EH (cell line): ENCODE data around the gene TNNT2.

Source experiments
- DNase-seq: peaks from one replicate; pipeline ENCODE4 v3.0.0-alpha.2; 2015; ENCODE audit warnings: low read depth

TNNT2 gene

DNA sequence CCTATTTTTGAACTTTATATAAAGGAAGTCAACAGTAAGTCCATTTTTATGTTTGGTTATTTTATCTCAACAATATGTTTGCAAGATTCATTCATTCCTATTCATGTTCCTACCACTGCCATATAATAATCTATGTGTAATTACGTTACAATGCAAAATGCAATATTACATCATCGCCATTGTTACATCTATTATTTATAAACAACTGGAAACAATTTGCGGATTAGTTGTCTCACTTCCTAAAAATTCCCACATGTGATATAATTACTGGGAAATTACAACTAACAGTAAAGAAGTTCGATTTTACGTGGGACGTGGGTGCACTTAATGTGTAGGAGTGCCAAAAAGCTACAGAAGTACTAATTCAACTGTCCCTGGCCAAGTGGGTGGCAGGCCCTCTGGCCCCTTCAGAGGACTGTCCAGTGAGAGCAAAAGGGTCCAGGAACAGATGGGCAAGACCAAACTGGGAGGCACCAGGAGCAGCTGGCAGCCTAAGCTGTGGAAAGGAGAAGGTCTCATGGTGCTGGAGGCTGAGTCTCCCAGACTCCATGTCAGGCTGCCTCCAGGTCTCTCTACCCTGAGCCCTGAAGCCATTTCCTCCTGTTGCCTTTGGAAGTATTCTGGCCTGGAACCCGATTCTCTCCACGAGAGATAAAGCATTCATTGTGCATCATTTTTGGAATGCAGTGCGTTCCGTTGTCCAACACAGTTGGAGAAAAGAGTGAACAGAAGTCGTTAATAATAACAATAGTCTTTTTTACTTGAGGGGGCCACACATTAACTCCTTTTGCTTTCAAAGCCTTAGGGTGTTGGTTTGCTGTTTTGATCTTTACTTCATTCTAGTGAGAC lies 42.9 kb downstream of the TNNT2 start:
- DNase-seq: peak; percentile 9

DNA sequence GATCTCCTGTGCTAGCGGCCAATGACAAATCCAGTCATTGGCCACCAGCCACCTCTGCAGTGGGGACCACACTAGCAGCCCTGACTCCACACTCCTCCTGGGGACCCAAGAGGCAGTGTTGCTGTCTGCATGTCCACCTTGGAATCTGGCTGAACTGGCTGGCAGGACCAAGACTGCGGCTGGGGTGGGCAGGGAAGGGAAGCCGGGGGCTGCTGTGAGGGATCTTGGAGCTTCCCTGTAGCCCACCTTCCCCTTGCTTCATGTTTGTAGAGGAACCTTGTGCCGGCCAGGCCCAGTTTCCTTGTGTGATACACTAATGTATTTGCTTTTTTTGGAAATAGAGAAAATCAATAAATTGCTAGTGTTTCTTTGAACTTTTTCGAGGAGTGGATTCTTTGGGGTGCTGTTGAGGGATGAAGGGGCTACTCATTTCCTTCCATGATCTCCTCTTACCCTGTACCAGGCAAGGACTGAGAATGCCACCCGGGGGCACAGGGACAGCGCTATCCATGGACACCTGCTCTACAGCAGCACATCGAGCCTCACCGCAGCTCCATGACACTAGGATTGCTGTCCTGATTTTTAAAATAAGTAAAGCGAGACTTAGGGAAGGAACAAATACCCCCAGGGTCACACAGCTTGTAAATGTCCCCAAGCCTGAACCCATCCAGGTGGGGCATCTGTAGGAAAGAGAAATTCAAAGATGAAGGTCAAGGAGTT lies 44.7 kb downstream of the TNNT2 start:
- DNase-seq: no peak

DNA sequence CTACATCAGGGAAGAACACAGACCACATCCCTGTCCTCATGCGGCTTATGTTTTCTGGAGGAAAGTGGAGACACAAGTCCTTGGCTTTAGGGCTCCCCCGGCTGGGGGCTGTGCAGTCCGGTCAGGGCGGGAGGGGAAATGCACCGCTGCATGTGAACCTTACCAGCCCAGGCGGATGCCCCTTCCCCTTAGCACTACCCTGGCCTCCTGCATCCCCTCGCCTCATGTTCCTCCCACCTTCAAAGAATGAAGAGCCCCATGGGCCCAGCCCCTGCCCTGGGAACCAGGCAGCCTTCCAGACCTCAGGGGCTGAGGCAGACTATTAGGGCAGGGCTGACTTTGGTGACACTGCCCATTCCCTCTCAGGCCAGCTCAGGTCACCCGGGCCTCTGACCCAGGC lies 45.5 kb downstream of the TNNT2 start:
- DNase-seq: no peak

DNA sequence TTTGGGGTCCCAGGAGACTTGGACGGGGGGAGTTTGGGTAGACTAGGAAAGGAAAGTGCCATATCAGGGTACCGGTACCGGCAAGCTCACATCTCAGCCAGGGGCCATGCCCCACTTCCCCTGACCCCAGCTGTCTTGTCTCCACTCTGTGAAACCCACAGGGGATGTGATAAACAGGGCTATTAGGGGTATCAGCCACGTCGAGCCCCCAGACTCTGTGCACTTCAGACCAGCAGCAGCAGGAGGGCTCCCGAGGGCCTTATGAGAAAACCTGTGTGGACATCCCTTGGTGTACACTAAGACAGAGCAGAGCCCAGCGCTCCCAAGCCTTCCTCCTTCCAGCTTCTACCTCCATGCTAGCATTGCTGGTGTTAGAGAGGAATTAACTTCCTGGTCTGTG lies 46.3 kb downstream of the TNNT2 start:
- DNase-seq: no peak

DNA sequence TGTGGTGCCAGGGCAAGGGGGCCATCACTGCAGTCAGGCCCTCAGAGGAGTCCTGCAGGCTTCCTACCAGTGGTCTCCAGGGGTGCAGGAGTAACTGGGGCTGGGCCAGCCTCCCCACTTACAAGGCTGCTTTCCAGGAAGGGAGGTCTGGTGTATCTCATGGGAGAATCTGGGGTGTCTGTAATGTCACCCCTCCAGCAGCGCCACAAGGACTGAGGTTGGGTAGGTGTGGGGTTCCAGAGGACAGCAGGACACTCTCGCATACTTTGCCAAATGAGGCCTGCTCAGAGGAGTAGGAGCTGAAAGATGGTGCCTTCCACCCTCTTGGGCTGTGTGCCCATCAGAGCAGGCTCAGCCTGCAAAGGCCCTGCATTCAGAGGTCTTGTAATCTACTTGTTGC lies 46.9 kb downstream of the TNNT2 start:
- no peak for DNase-seq

DNA sequence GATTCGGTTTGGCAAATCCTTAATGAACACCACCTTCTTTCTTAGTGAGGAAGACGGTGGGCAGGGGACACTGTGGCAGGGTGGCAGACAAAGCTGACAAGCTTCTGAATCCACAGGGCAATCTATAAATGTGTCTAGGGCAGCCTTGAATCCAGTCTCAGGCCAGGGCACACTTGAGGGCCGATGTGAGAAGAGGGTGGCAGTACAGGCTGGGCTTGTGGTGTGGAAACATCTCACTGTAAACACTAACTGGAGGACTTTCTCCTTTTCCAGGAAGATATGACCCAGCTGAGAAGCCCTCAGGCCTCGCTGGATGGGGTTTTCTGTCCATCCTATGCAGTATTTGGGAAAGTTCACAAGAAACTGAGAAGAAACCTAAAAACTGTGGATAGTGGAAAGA lies 47.7 kb downstream of the TNNT2 start:
- DNase-seq: peak; percentile 59

DNA sequence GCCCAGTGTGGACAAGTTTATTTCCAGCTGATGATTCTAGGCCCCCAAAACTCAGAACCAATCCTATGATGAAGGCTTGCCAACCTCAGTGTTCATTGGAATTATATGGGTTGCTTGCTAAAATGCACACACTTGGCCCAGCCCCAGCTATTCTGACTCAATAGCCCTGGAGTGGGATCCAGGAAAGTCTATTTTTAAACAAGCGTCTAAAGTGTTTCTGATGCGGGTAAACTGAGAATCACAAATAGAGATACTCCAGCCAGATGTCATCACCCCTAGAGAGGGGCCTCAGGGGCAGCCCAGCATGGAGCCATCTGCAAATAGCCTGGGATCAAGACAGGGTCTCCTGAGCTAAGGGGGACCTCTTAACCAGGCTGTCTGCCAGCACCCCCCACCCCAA lies 48.2 kb downstream of the TNNT2 start:
- peak; percentile 75 for DNase-seq

DNA sequence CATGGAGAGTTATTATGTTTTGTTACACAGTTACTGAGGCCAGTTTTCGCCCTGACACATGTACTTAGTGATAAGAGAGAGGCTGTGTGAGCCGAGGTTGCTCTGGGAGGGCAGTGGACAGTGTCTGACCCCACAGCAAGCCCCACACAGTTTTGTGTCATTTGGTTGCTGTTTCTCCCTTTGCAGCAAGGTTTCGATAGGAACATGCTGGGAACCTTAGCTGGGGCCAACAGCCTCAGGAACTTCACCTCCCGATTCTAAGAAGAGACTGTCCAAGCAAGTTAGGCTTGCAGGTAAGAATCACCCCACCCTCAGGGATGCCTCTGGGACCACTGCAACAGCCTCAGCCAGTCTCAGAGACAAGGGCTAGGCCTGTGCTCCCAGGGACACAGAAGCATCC lies 48.9 kb downstream of the TNNT2 start:
- DNase-seq: no peak

DNA sequence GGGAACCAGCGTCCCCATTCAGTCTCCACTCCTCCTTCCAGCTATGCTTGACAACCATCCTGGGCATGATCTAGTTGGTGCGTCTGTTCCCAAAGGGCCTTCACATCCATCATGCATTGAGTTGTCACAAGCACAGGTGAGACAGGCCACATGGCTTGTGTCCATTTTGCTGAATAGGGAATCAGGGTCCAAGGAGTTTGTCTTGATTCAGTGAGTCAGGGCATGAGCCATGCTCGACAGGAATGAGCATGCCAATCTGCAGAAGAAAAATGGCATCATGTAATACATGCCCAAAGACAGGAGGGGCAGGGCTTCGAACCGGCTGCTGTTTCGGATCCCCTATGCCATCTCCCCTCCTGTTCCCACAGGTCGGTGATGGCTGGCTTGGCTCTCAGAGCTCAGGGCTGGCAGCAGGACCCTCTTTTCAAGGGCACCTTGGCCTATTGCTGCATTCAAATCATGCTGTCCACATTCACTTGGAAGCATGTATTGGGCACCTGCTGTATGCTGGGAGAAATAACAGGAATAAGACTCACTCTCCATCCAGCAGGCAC lies 49.7 kb downstream of the TNNT2 start:
- DNase-seq: no peak

DNA sequence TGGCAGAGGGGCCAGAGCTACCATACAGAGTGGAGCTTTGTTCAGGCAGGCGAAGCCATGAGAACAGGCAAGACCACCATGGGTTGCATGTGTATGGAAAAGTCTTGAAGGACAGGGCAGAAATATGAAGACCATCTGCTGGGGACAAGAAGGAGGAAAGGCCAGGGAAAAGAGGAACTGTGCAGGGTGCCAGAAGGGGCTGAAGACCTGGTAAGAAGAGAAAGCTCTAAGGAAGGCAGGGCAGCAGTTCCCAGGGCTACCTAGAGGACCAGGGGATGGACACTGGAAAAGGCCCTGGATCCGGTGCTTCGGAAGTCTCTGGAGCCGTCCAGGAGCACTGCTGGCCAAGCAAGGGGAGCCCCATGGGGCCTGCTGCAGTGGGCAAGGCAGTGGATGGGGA lies 50.8 kb downstream of the TNNT2 start:
- DNase-seq: no peak

DNA sequence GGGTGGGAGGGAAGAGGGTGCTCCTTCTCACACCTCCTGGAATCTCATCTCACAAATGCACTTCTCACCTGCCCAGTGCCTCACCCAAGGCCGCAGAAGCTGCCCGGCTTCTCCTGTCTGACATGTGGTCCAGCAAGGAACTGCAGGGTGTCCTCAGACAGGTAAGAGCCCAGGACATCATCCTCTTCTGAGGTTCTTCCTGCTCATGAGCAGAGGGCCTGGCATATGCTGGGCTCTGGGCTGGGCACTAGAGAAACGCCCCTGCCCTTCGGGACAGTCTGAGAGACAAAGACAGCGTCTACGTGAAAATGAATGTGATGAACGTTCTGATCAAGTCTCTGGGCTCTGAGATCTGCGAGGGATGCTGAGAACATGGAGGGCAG lies 51.8 kb downstream of the TNNT2 start:
- DNase-seq: no peak

DNA sequence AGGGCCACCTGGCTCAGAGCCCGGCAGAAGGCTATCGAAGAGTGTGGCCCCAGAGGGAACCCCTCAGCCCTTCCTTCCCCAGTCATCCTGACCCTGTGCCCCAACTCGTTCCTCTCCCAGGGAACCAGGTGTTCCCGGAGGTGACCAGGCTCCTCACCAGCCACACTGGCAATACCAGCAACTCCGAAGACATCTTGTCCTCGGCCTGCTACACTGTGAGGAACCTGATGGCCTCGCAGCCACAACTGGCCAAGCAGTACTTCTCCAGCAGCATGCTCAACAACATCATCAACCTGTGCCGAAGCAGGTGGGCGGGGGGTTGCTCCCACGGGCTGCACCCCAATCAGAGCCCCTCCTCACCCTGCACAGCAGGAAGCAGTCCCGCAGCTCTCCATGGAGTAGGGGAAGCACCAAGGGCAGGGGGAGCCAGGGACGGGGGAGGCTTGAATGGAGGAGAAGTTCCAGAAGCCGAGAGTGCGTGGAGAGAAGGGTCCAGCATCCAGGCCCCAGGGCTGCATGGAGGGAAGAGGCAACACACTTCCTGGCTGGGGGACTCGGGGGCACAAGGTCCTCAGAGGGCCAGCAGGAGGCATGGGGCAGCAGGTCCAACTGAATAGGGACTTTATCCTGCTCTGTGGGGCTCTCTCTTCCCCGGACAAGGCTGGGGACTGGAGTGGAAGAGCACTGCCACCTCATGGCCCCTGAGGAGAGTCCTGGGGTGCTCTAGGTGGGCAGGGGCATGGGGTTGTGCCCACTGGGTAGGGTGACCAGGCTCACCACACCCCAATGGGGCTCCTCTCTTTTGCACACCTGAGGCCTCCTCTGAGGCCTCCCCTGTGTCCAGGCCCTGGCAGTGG lies 52.4 kb downstream of the TNNT2 start:
- no peak for DNase-seq

DNA sequence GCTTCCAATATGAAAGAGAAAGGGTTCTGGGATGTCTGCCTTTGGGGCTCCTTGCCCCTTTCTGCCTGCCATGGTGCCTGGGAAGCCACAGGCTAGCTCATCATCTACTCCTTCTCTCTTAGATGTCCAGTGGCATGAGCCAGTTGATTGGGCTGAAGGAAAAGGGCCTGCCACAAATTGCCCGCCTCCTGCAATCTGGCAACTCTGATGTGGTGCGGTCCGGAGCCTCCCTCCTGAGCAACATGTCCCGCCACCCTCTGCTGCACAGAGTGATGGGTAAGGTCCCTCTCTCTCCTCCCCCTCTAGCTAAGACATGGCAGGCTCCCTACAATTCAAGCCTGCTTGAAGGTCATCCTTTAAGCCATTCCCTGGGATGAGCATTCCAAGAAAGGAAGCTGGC lies 53.2 kb downstream of the TNNT2 start:
- DNase-seq: no peak

DNA sequence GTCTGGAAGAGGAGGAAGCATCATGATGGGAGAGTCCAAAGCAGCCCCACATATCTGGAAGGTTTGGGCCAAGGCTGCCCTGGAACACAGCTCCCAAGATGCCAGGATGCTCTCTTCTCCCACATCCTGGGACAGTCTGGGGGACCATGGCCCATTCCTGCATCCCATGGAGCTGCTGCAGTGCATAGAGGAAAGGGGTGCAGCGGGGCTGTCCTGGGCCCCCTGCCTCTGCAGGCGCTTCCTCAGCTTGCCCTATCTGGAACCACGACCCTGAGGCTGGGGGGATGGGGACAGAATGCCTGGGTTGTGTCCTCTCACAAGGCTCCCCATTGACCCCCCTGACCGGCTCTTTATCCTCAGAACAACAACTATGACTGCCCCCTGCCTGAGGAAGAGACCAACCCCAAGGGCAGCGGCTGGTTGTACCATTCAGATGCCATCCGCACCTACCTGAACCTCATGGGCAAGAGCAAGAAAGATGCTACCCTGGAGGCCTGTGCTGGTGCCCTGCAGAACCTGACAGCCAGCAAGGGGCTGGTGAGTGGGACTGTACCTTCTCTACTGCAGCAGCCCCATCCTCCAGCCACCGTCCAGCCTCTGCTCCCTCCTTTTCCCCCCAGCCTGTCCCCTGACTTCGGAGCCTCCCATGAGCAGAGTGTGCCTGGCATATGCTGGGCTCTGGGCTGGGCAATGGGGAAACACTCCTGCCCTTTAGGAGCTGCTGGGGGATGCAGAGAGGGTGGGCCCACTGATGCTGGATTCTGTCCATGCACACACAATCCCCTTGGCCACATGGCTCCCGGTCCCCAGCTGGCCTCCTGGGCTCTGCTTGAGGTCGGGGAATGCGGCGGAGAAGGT lies 54.6 kb downstream of the TNNT2 start:
- DNase-seq: no peak

DNA sequence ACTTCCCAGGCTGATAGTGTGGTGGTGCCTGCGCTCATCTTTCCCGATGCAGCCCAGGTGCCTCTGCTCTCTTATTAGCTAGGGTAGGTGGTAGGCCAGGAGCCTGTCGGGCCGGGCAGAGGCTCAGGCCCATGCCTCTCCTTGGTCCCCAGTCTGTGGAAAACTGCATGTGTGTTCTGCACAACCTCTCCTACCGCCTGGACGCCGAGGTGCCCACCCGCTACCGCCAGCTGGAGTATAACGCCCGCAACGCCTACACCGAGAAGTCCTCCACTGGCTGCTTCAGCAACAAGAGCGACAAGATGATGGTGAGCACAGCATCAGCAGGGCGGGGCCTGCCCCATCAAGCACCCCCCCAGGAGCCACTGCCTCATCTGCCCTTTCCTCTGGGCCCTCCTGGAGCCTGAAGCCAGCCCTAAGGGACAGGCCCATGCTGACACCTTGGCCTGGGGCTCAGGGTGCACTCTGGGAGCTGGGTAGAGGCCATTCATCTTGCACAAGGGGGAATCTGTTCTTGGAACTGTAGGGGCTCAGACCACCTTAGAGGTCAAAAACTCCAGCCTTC lies 55.6 kb downstream of the TNNT2 start:
- no peak for DNase-seq

DNA sequence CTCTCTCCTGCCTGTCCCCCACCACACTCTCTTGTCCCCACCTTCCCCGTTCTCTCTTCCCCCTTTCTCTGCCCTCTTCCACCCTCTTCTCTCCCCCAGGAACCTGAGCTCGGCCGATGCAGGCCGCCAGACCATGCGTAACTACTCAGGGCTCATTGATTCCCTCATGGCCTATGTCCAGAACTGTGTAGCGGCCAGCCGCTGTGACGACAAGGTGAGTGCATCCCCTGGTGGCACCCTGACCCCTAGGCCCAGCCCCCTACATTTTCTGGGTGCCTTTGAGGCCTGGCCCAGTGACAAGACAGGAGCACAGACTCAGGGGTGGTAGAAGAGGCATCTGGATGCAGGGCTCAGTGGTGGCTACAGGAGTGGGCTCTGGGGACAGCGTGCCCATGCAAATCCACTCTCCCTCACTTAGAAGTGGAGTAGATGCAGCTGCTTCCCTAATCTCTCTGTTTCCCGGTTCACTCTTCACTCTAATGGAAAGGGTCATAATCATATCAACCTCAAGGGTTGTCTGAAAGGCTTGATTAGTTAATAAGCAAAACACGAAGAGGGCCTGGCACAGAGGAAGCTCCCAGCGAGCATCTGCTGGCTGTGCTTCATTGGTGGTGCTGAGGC lies 57.2 kb downstream of the TNNT2 start:
- no peak for DNase-seq

DNA sequence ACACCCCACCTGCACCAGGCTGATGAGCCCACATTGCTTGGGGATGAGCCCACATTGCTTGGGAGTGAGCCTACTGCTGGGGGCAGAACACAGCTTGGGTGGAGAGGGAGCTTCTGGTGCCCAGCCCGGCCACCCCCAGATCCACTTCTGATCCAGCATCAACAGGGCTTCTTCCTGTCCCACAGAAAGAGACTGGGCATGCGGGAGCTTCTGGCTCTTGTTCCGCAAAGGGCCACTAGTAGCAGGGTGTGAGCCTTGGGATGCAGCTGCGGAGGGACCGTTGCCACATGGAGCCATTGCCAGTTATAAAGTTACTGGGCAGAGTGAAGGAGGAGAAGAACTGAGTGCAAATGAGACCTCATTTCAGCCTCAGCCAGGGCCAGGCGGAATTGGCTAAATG lies 57.8 kb downstream of the TNNT2 start:
- no peak for DNase-seq

DNA sequence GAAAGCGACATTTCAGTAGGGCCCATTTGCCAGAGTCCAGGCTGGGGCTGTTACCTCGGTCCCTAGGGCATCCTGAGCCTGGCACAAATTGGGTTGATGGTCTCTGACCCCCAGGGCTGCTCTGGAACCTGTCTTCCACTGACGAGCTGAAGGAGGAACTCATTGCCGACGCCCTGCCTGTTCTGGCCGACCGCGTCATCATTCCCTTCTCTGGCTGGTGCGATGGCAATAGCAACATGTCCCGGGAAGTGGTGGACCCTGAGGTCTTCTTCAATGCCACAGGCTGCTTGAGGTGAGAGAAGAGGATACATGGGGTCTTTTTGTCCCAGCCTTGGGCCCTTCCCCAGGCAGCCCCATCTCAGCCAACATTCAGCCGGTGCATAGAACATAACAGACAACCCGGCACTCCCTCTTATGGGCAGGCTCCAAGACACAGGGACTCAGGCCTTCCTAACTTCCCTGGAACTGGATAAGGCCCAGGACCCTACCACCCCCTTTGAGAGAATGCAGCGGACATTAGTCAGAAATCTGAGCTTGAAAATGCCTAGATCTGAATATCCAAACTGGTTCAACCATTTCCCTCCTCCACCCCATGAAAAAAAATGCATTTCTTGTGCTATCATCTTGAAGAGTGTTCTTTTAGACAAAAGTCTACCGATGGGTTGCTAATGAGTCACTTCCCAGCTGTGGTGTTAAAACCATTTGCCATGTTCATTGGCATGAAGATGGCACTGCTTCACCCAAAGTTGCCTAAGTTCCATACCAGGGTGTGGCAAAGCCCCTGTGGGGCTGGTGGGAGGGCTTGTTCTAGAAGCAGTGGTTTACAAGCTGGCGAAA lies 58.8 kb downstream of the TNNT2 start:
- no peak for DNase-seq

DNA sequence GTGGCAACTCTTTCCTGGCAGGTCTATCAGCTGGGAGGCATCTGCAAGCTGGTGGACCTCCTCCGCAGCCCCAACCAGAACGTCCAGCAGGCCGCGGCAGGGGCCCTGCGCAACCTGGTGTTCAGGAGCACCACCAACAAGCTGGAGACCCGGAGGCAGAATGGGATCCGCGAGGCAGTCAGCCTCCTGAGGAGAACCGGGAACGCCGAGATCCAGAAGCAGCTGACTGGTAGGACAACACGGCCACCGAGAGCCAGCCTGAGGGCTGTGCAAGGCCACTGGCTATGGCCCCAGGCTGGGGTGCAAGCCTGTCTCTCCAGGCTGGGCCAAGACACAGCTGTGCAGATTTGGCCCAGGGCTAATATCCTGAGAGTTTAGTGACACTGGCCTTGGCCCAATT lies 59.9 kb downstream of the TNNT2 start:
- DNase-seq: no peak

DNA sequence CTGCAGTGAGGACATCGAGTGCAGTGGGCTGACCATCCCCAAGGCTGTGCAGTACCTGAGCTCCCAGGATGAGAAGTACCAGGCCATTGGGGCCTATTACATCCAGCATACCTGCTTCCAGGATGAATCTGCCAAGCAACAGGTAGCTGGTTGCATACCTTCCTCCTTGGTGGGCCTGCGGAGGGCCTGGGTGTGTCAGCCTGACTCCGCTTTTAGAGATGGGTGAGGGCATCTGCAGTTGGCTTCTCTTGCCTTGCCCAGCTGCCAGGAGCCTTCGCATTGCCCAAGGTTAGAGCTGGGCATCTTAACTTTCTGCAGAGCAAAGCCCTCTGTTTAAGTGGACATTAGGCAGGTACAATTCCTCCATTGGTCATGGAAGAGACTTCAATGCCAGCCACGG lies 60.9 kb downstream of the TNNT2 start:
- DNase-seq: no peak
